HG03460 (cell line): ENCODE data around the gene LMBR1.
"Not testable (repeated sequence)": the region's sequence is repeated elsewhere in the genome, so short reads cannot be mapped to it uniquely, and the experiment has no call there.

ENCODE experiments used
- ATAC-seq: cut with Tn5 transposase; IDR thresholded peaks from one replicate; pipeline ENCODE4 v1.9.1; 2021; ENCODE audit not compliant: unreplicated experiment

The LMBR1 gene

GRCh38 chr7:156907656-156908055, 14.7 kb upstream of the LMBR1 start:
- no peak for ATAC-seq

- ATAC-seq: no peak
Observed at GRCh38 chr7:156906200-156906649, 13.2 kb upstream of the LMBR1 start.

- ATAC-seq: no peak
Observed at GRCh38 chr7:156903232-156903909, 10.4 kb upstream of the LMBR1 start.

- ATAC-seq: not testable (repeated sequence)
Observed at GRCh38 chr7:156900093-156900492, 7.1 kb upstream of the LMBR1 start.

- ATAC-seq: no peak
Observed at GRCh38 chr7:156898938-156899337, 6.0 kb upstream of the LMBR1 start.

GRCh38 chr7:156897673-156898072, 4.7 kb upstream of the LMBR1 start:
- no peak for ATAC-seq

- no peak for ATAC-seq
Observed at GRCh38 chr7:156896388-156897022, 3.5 kb upstream of the LMBR1 start.

- ATAC-seq: no peak
Observed at GRCh38 chr7:156895024-156895780, 2.2 kb upstream of the LMBR1 start.

GRCh38 chr7:156892081-156892800, 742 bp downstream of the LMBR1 start:
- peak; percentile 18 for ATAC-seq

GRCh38 chr7:156889746-156890145, 3.2 kb downstream of the LMBR1 start:
- no peak for ATAC-seq

GRCh38 chr7:156889089-156889488, 3.9 kb downstream of the LMBR1 start:
- ATAC-seq: no peak

- no peak for ATAC-seq
Observed at GRCh38 chr7:156886020-156886795, 6.8 kb downstream of the LMBR1 start.

GRCh38 chr7:156881679-156882078, 11.3 kb downstream of the LMBR1 start:
- no peak for ATAC-seq

- no peak for ATAC-seq
Observed at GRCh38 chr7:156875766-156876165, 17.2 kb downstream of the LMBR1 start.

GRCh38 chr7:156868363-156868762, 24.6 kb downstream of the LMBR1 start:
- not testable (repeated sequence) for ATAC-seq

- no peak for ATAC-seq
Observed at GRCh38 chr7:156865493-156865892, 27.5 kb downstream of the LMBR1 start.

- not testable (repeated sequence) for ATAC-seq
Observed at GRCh38 chr7:156862022-156862421, 31.0 kb downstream of the LMBR1 start.

- no peak for ATAC-seq
Observed at GRCh38 chr7:156861212-156861611, 31.8 kb downstream of the LMBR1 start.

- ATAC-seq: not testable (repeated sequence)
Observed at GRCh38 chr7:156860099-156860498, 32.9 kb downstream of the LMBR1 start.

- ATAC-seq: no peak
Observed at GRCh38 chr7:156858523-156858922, 34.5 kb downstream of the LMBR1 start.
